Measurements from ENCODE around the gene ALG9. TPM values are rescaled to one million over a fixed set of nuclear protein-coding genes. Genes with fewer than 3 reads are reported as not detected.

ALG9 gene
- total and polyA plus RNA-seq, 10 of the 15 experiments (the other 5 are each of a cell fraction or from before 2014, with no cell fraction given), result 10.8 to 41.6 (median 25.5) TPM

DNA sequence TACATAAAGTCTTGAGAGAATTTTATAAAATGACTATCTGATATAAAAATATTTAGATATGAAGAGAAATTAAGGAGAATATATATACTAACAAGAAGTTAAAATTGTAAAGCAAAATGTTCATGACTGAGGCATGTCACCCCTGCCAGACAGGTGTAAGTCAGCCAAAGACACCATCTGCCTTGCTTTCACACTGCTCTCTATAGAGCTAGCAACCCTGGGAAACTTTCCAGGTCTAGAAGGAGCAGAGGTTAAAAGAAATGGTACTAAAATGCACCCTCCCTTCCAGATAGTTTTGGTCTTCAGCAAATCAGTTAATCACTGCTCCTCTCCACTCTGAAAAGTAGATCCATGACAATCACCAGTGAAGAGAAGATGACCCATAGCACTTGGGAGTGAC is 121.7 kb downstream of the ALG9 start:
- FAIRE-seq (no peak), DNase-seq (ENCODE audit: low read depth, low spot score) (no peak), ATAC-seq (no peak)
- CTCF ChIA-PET, result interaction anchor here (0.9 to 1.5 kb wide), 2 partner anchors 28 to 145 kb away, joined by 3 to 5 read pairs; no protein-coding TSS in a partner anchor
- no peak overlapping the region for H3K4me3 ChIP-seq
- H3K4me2 ChIP-seq (ENCODE audit: control insufficient read depth, insufficient read depth), result no peak overlapping the region
- H4K20me1 ChIP-seq (ENCODE audit: control insufficient read depth, insufficient read depth), result no peaks in the 10 kb centered on the region
- TF ChIP-seq, protein P1, sequence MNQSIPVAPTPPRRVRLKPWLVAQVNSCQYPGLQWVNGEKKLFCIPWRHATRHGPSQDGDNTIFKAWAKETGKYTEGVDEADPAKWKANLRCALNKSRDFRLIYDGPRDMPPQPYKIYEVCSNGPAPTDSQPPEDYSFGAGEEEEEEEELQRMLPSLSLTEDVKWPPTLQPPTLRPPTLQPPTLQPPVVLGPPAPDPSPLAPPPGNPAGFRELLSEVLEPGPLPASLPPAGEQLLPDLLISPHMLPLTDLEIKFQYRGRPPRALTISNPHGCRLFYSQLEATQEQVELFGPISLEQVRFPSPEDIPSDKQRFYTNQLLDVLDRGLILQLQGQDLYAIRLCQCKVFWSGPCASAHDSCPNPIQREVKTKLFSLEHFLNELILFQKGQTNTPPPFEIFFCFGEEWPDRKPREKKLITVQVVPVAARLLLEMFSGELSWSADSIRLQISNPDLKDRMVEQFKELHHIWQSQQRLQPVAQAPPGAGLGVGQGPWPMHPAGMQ (IDR thresholded peaks at IDR 0.05; ENCODE audit: borderline replicate concordance), result no peak
- TF ChIP-seq MTA2 (IDR thresholded peaks at IDR 0.05; ENCODE audit: low read depth), result no peak
- no peak for TF ChIP-seq HDGF (IDR thresholded peaks at IDR 0.05)
- TF ChIP-seq ASH2L (IDR thresholded peaks at IDR 0.05; ENCODE audit: borderline replicate concordance, low read depth), result no peak
- no peak for TF ChIP-seq CBX3 (IDR thresholded peaks at IDR 0.05; ENCODE audit: borderline replicate concordance, low read depth)
- TF ChIP-seq RBBP5 (conservative IDR thresholded peaks at IDR 0.05), result no peak
- no peak for TF ChIP-seq TAF1 (IDR thresholded peaks at IDR 0.05; ENCODE audit: borderline replicate concordance, low read depth, low read length)
- TF ChIP-seq RAD21 (IDR thresholded peaks at IDR 0.05; ENCODE audit: insufficient read depth, low read depth, low read length), result no peak
- TF ChIP-seq, protein P2, sequence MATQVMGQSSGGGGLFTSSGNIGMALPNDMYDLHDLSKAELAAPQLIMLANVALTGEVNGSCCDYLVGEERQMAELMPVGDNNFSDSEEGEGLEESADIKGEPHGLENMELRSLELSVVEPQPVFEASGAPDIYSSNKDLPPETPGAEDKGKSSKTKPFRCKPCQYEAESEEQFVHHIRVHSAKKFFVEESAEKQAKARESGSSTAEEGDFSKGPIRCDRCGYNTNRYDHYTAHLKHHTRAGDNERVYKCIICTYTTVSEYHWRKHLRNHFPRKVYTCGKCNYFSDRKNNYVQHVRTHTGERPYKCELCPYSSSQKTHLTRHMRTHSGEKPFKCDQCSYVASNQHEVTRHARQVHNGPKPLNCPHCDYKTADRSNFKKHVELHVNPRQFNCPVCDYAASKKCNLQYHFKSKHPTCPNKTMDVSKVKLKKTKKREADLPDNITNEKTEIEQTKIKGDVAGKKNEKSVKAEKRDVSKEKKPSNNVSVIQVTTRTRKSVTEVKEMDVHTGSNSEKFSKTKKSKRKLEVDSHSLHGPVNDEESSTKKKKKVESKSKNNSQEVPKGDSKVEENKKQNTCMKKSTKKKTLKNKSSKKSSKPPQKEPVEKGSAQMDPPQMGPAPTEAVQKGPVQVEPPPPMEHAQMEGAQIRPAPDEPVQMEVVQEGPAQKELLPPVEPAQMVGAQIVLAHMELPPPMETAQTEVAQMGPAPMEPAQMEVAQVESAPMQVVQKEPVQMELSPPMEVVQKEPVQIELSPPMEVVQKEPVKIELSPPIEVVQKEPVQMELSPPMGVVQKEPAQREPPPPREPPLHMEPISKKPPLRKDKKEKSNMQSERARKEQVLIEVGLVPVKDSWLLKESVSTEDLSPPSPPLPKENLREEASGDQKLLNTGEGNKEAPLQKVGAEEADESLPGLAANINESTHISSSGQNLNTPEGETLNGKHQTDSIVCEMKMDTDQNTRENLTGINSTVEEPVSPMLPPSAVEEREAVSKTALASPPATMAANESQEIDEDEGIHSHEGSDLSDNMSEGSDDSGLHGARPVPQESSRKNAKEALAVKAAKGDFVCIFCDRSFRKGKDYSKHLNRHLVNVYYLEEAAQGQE (IDR thresholded peaks at IDR 0.05; ENCODE audit: low read depth, low read length), result no peak
- BruUV-seq (replicated peaks), result no TSS peak
- H3K27me3 ChIP-seq (replicated peaks in 1 of 2; ENCODE audit: control insufficient read depth in 2 of 2, insufficient read depth in 2 of 2, low read length in 1 of 2), result no peaks in the 10 kb centered on the region
- H3K79me2 ChIP-seq (ENCODE audit: control insufficient read depth, insufficient read depth, low read length), result no peaks in the 10 kb centered on the region
- H3K36me3 ChIP-seq (ENCODE audit: control insufficient read depth in 2 of 2, insufficient read depth in 2 of 2, low read length in 1 of 2), result peaks cover 7 to 30% of the 10 kb centered on the region in 2 experiments
- H3K9me3 ChIP-seq (replicated peaks; ENCODE audit: control insufficient read depth, insufficient read depth, low read length), result no peaks in the 10 kb centered on the region
- POLR2A ChIA-PET, result no interaction called here
- H3K27ac ChIP-seq (ENCODE audit: control insufficient read depth, insufficient read depth), result no peak overlapping the region
- H3K4me1 ChIP-seq (ENCODE audit: control insufficient read depth, insufficient read depth, low read length), result no peaks in the 10 kb centered on the region
- intact Hi-C loops (cut with micrococcal nuclease; ENCODE audit: unreplicated experiment) (no loop called here), in situ Hi-C loops (cut with MboI) (no loop called here)
- SMC1A ChIA-PET (ENCODE audit: uncharacterized antibody, unreplicated experiment), result no interaction called here
- H3K9ac ChIP-seq (ENCODE audit: control insufficient read depth, insufficient read depth, low read length), result no peak overlapping the region
- no peak overlapping the region for H2AFZ ChIP-seq (ENCODE audit: control insufficient read depth, low read depth, low read length)
- RAD21 ChIA-PET (ENCODE audit: unreplicated experiment), result no interaction called here

All from GM12878 (cell line).